ENCODE data around the gene TH. TPM values are rescaled to one million over a fixed set of nuclear protein-coding genes. Genes with fewer than 3 reads are reported as not detected.

The TH gene
- polyA plus RNA-seq, 1 of the 3 experiments (the other 2 are of a cell fraction): not detected

GRCh38 chr11:2205214-2205720 is 33.7 kb upstream of the TH start:
- H3F3A ChIP-seq (replicated peaks; ENCODE audit: insufficient read depth): no peaks in the 10 kb centered on the region

GRCh38 chr11:2204361-2205213 is 33.0 kb upstream of the TH start:
- no peaks in the 10 kb centered on the region for H3K9me2 ChIP-seq
- no peak overlapping the region for H3K4me2 ChIP-seq
- H3K79me2 ChIP-seq (ENCODE audit: insufficient read depth): no peaks in the 10 kb centered on the region
- H3K9ac ChIP-seq: no peak overlapping the region
- TF ChIP-seq ELF1 (IDR thresholded peaks at IDR 0.05): no peak
- no peak for TF ChIP-seq JUND (IDR thresholded peaks at IDR 0.05)
- no peak for TF ChIP-seq FOXM1 (IDR thresholded peaks at IDR 0.05; ENCODE audit: low read depth)
- no peak for TF ChIP-seq FOXJ3 (CRISPR knock-in tag; IDR thresholded peaks at IDR 0.05)
- TF ChIP-seq GATA2 (CRISPR knock-in tag; IDR thresholded peaks at IDR 0.05): no peak
- TF ChIP-seq RFX5 (IDR thresholded peaks at IDR 0.05; ENCODE audit: low read length): no peak
- TF ChIP-seq RCOR1 (IDR thresholded peaks at IDR 0.05; ENCODE audit: low read length): no peak
- TF ChIP-seq NFIC (IDR thresholded peaks at IDR 0.05; ENCODE audit: borderline replicate concordance): no peak
- TF ChIP-seq EZH2phosphoT487 (IDR thresholded peaks at IDR 0.05; ENCODE audit: borderline replicate concordance, low read depth): no peak
- TF ChIP-seq NRF1 (IDR thresholded peaks at IDR 0.05; ENCODE audit: low read depth, low read length): no peak
- TF ChIP-seq CHD2 (IDR thresholded peaks at IDR 0.05; ENCODE audit: low read length, partially characterized antibody): no peak
- TF ChIP-seq CTCF (IDR thresholded peaks at IDR 0.05): no peak
- 68% methylated on average over 8 of the region's 21 CpGs for WGBS (ENCODE audit: low lambda C conversion rate)
- H3K27ac ChIP-seq (ENCODE audit: low read depth in 2 of 2, low read length in 1 of 2): no peak overlapping the region
- H3K4me3 ChIP-seq (ENCODE audit: low read depth in 2 of 2, low read length in 1 of 2): no peak overlapping the region
- no peaks in the 10 kb centered on the region for H3K36me3 ChIP-seq (replicated peaks in 1 of 2; ENCODE audit: control insufficient read depth in 1 of 2, insufficient read depth in 2 of 2, low read length in 1 of 2)
- H3K9me3 ChIP-seq: no peaks in the 10 kb centered on the region
- H2AFZ ChIP-seq (ENCODE audit: low read depth): no peak overlapping the region
- ChIA-PET POLR2A (no interaction called here), CTCF (interaction anchor here (1.7 to 7.9 kb wide), 4 partner anchors 10 to 327 kb away, joined by 4 to 143 read pairs (median 6); no protein-coding TSS in a partner anchor)
- peak; percentile 33 for DNase-seq
- no peaks in the 10 kb centered on the region for H4K20me1 ChIP-seq (ENCODE audit: insufficient read depth)
- no peaks in the 10 kb centered on the region for H3F3A ChIP-seq (replicated peaks; ENCODE audit: insufficient read depth)
- H3K4me1 ChIP-seq (ENCODE audit: control insufficient read depth in 1 of 2, insufficient read depth in 2 of 2, low read depth in 1 of 2, low read length in 1 of 2): peaks cover 0 to 14% of the 10 kb centered on the region in 2 experiments; a peak in 1 of 4 replicates
- H3K27me3 ChIP-seq (ENCODE audit: insufficient read depth): no peaks in the 10 kb centered on the region

More at GRCh38 chr11:2205214-2205720, 33.7 kb upstream of the TH start:
- no peaks in the 10 kb centered on the region for H3K9me2 ChIP-seq
- no peak overlapping the region for H2AFZ ChIP-seq (ENCODE audit: low read depth)
- ChIA-PET CTCF (interaction anchor here (2.0 kb wide), 1 partner anchor 94 kb away, joined by 5 read pairs; no protein-coding TSS in a partner anchor), POLR2A (no interaction called here)
- no peaks in the 10 kb centered on the region for H3K9me3 ChIP-seq
- peaks cover 0 to 14% of the 10 kb centered on the region in 2 experiments; a peak in 1 of 4 replicates for H3K4me1 ChIP-seq (ENCODE audit: control insufficient read depth in 1 of 2, insufficient read depth in 2 of 2, low read depth in 1 of 2, low read length in 1 of 2)
- H3K79me2 ChIP-seq (ENCODE audit: insufficient read depth): no peaks in the 10 kb centered on the region
- no peak overlapping the region for H3K4me2 ChIP-seq
- no peak overlapping the region for H3K27ac ChIP-seq (ENCODE audit: low read depth in 2 of 2, low read length in 1 of 2)
- 38% methylated on average over 1 of the region's 1 CpG for WGBS (ENCODE audit: low lambda C conversion rate)
- no peak overlapping the region for H3K9ac ChIP-seq
- H4K20me1 ChIP-seq (ENCODE audit: insufficient read depth): no peaks in the 10 kb centered on the region
- no peaks in the 10 kb centered on the region for H3K36me3 ChIP-seq (replicated peaks in 1 of 2; ENCODE audit: control insufficient read depth in 1 of 2, insufficient read depth in 2 of 2, low read length in 1 of 2)
- no peaks in the 10 kb centered on the region for H3K27me3 ChIP-seq (ENCODE audit: insufficient read depth)
- TF ChIP-seq MXI1 (IDR thresholded peaks at IDR 0.05; ENCODE audit: low read depth, low read length) (no peak), IRF3 (IDR thresholded peaks at IDR 0.05; ENCODE audit: low read depth, low read length) (no peak), FOXJ3 (CRISPR knock-in tag; IDR thresholded peaks at IDR 0.05) (no peak), RAD21 (IDR thresholded peaks at IDR 0.05; ENCODE audit: low read length) (no peak), FOXM1 (IDR thresholded peaks at IDR 0.05; ENCODE audit: low read depth) (no peak), TCF12 (IDR thresholded peaks at IDR 0.05) (no peak), SIN3A (IDR thresholded peaks at IDR 0.05; ENCODE audit: borderline replicate concordance, low read depth, low read length) (no peak), TAF1 (IDR thresholded peaks at IDR 0.05; ENCODE audit: borderline replicate concordance, low read depth, low read length) (no peak), YY1 (IDR thresholded peaks at IDR 0.05; ENCODE audit: low read depth) (no peak)
- TF ChIP-seq, protein P1, sequence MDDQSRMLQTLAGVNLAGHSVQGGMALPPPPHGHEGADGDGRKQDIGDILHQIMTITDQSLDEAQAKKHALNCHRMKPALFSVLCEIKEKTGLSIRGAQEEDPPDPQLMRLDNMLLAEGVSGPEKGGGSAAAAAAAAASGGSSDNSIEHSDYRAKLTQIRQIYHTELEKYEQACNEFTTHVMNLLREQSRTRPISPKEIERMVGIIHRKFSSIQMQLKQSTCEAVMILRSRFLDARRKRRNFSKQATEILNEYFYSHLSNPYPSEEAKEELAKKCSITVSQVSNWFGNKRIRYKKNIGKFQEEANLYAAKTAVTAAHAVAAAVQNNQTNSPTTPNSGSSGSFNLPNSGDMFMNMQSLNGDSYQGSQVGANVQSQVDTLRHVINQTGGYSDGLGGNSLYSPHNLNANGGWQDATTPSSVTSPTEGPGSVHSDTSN (IDR thresholded peaks at IDR 0.05): no peak
- no peak for DNase-seq
- H3K4me3 ChIP-seq (ENCODE audit: low read depth in 2 of 2, low read length in 1 of 2): no peak overlapping the region
